GM12878 (cell line): Measurements from ENCODE around the gene PCK2. TPM values are rescaled to one million over a fixed set of nuclear protein-coding genes. Genes with fewer than 3 reads are reported as not detected.

Source experiments
- ATAC-seq: fragments of 200-7000 bp; cut with Tn5 transposase; 3 replicates; pipeline ENCODE4 v1.9.1; 2020; ENCODE audit warnings: mild to moderate bottlenecking, moderate library complexity
- BruUV-seq: library from RNA; stranded (reverse); fragments of 400-500 nt; replicated peaks from 2 replicates; lab custom pipeline; 2021; lab: Mats Ljungman, UMichigan
- CTCF ChIA-PET: fragments of 300-600 bp; sonication (Branson Sonifier 250); formaldehyde crosslinking; extraction: SDS; loops from one replicate; lab custom pipeline; 2021; ENCODE audit warnings: inconsistent platforms; lab: Yijun Ruan, JAX
- POLR2A ChIA-PET: fragments of 350-600 bp; formaldehyde crosslinking; extraction: SDS; loops from one replicate; lab custom pipeline; 2021; ENCODE audit warnings: inconsistent platforms; lab: Charles Lee
- RAD21 ChIA-PET: fragments of 300-600 bp; sonication (Branson Sonifier 250); formaldehyde crosslinking; loops from one replicate; lab custom pipeline; 2023; ENCODE audit warnings: antibody characterized with exemption; ENCODE audit not compliant: unreplicated experiment; lab: Charles Lee
- SMC1A ChIA-PET: fragments of 300-600 bp; sonication (Branson Sonifier 250); formaldehyde crosslinking; loops from one replicate; lab custom pipeline; 2023; ENCODE audit not compliant: unreplicated experiment, uncharacterized antibody; lab: Charles Lee
- DNase-seq: peaks from one replicate; pipeline ENCODE4 v3.0.0-alpha.2; 2011; ENCODE audit warnings: low read depth, low spot score
- FAIRE-seq: peaks from 3 replicates; lab custom pipeline; 2011; peaks lifted over from hg19 to GRCh38; lab: Jason Lieb, UNC
- H2AFZ ChIP-seq: 2 replicates; pipeline ENCODE4 v1.6.0; 2011; ENCODE audit warnings: low read depth, low read length, control low read depth; ENCODE audit not compliant: control insufficient read depth
- H3K27ac ChIP-seq: 2 replicates; pipeline ENCODE4 v1.5.1; 2011; ENCODE audit warnings: control low read depth; ENCODE audit not compliant: control insufficient read depth, insufficient read depth
- H3K27me3 ChIP-seq, 2 experiments: replicated peaks in 1 of 2; 2 replicates each; pipeline versions ENCODE4 v1.6.0 to v1.6.1; 2011; ENCODE audit warnings: low read length in 1 of 2; ENCODE audit not compliant: control insufficient read depth in 2 of 2, insufficient read depth in 2 of 2
- H3K36me3 ChIP-seq, 2 experiments: 2 replicates each; pipeline ENCODE4 v1.5.1; 2011; ENCODE audit warnings: low read length in 1 of 2; ENCODE audit not compliant: control insufficient read depth in 2 of 2, insufficient read depth in 2 of 2
- H3K4me1 ChIP-seq: 2 replicates; pipeline ENCODE4 v1.6.1; 2011; ENCODE audit warnings: mild to moderate bottlenecking, low read length, moderate library complexity, mixed read lengths; ENCODE audit not compliant: control insufficient read depth, insufficient read depth
- H3K4me2 ChIP-seq: 2 replicates; pipeline ENCODE4 v1.6.0; 2011; ENCODE audit warnings: control low read depth; ENCODE audit not compliant: control insufficient read depth, insufficient read depth
- H3K4me3 ChIP-seq: fragments of 200-600 bp; sonication (generic); 2 replicates; pipeline ENCODE4 v1.5.1; 2016
- H3K79me2 ChIP-seq: 2 replicates; pipeline ENCODE4 v1.6.0; 2011; ENCODE audit warnings: low read length; ENCODE audit not compliant: control insufficient read depth, insufficient read depth
- H3K9ac ChIP-seq: 2 replicates; pipeline ENCODE4 v1.8.0; 2011; ENCODE audit warnings: low read length, control low read depth, mixed read lengths; ENCODE audit not compliant: control insufficient read depth, insufficient read depth
- H3K9me3 ChIP-seq: replicated peaks from 3 replicates; pipeline ENCODE4 v1.5.1; 2011; ENCODE audit warnings: mild to moderate bottlenecking, low read length; ENCODE audit not compliant: control insufficient read depth, insufficient read depth
- H4K20me1 ChIP-seq: 2 replicates; pipeline ENCODE4 v1.6.0; 2011; ENCODE audit not compliant: control insufficient read depth, insufficient read depth
- CBFB ChIP-seq: IDR thresholded peaks from 2 replicates; pipeline ENCODE4 v1.6.1; 2016; ENCODE audit warnings: antibody characterized with exemption, low read depth
- EP300 ChIP-seq, 2 experiments: fragments of 150-350 bp in 1 of 2; IDR thresholded peaks; 2 replicates each; pipeline ENCODE4 v1.6.1; 2011 to 2012; ENCODE audit warnings: low read depth in 2 of 2, low read length in 2 of 2, borderline replicate concordance in 1 of 2, improper control_type of control experiment in 1 of 2, inconsistent platforms in 1 of 2; ENCODE audit not compliant: control insufficient read depth in 1 of 2
- ETV6 ChIP-seq, 2 experiments: fragments of 450-650 bp in 1 of 2; IDR thresholded peaks in 1 of 2; conservative IDR thresholded peaks in 1 of 2; 2 replicates each; pipeline ENCODE4 v1.6.1; 2014; ENCODE audit warnings: antibody characterized with exemption in 1 of 2, borderline replicate concordance in 1 of 2, low read depth in 1 of 2, mild to moderate bottlenecking in 1 of 2, moderate library complexity in 1 of 2
- GATAD2B ChIP-seq: fragments of 450-650 bp; conservative IDR thresholded peaks from 2 replicates; pipeline ENCODE4 v1.6.1; 2017; ENCODE audit warnings: low read depth, mild to moderate bottlenecking, moderate library complexity
- LARP7 ChIP-seq: fragments of 450-650 bp; IDR thresholded peaks from 2 replicates; pipeline ENCODE4 v1.6.1; 2017; ENCODE audit warnings: mild to moderate bottlenecking
- PAX5 ChIP-seq: IDR thresholded peaks from 2 replicates; pipeline ENCODE4 v1.6.1; 2011; ENCODE audit warnings: low read depth, low read length, borderline replicate concordance
- WGBS: methylation state at CpG from one replicate; pipeline ENCODE4 v1.1.6; 2016; ENCODE audit warnings: low lambda C conversion rate; ENCODE audit not compliant: insufficient replicate concordance, insufficient coverage; ENCODE audit errors: missing lambda C conversion rate; 5-methylcytosine and 5-hydroxymethylcytosine counted together
- in situ Hi-C: fragments of 300-500 bp; cut with MboI; formaldehyde crosslinking; loops from 9 replicates; pipeline ENCODE4 v1.14.3; 2018; ENCODE audit warnings: mixed read lengths
- intact Hi-C: fragments of 100-400 bp; cut with micrococcal nuclease; formaldehyde crosslinking; loops from one replicate; pipeline ENCODE4 v1.14.2; 2022; ENCODE audit not compliant: unreplicated experiment
- polyA plus RNA-seq, 11 experiments: library from polyadenylated mRNA; depleted of rRNA in 4 of 11; unstranded in 6 of 11; stranded (reverse) in 5 of 11; fragments of >200 nt; fragmentation: Nextera tagmentation in 4 of 11; fragmentation: Illumina TruSeq in 1 of 11; extraction: Ambion mirVana in 4 of 11; extraction: Trizol in 1 of 11; gene quantifications; 1 replicate in 1 of 11; 2 replicates in 10 of 11; pipeline versions ENCODE4 v1.2.1 to v1.2.3, GENCODE V29; 2011 to 2016; ENCODE audit warnings: inconsistent platforms in 2 of 11, missing spikeins in 2 of 11, low read depth in 1 of 11
- total RNA-seq, 4 experiments: library from RNA; depleted of rRNA in 3 of 4; stranded (reverse); fragments of >200 nt in 3 of 4; fragmentation: Illumina TruSeq in 1 of 4; extraction: Trizol in 1 of 4; gene quantifications; 2 replicates each; pipeline versions ENCODE4 v1.2.1 to v1.2.3, GENCODE V29; 2013 to 2021
- TF ChIP-seq, protein P1 (sequence below): IDR thresholded peaks from 2 replicates; pipeline ENCODE4 v1.6.1; 2012; ENCODE audit warnings: low read depth, low read length, improper control_type of control experiment
- TF ChIP-seq, protein P2 (sequence below): fragments of 450-650 bp; IDR thresholded peaks from 2 replicates; pipeline ENCODE4 v1.6.1; 2018; ENCODE audit warnings: mild to moderate bottlenecking, low read depth, moderate library complexity; ENCODE audit not compliant: partially characterized antibody
- TF ChIP-seq, protein P3 (sequence below): fragments of 450-650 bp; IDR thresholded peaks from 2 replicates; pipeline ENCODE4 v1.6.1; 2017; ENCODE audit warnings: mild to moderate bottlenecking
- TF ChIP-seq, protein P4 (sequence below): fragments of 150-350 bp; IDR thresholded peaks from 2 replicates; pipeline ENCODE4 v1.6.1; 2014; ENCODE audit warnings: mild to moderate bottlenecking, low read depth, low read length
- TF ChIP-seq, protein P5 (sequence below): IDR thresholded peaks from 2 replicates; pipeline ENCODE4 v1.6.1; 2011; ENCODE audit warnings: mild to moderate bottlenecking, low read depth, low read length, moderate library complexity; ENCODE audit not compliant: insufficient replicate concordance

The PCK2 gene
- total and polyA plus RNA-seq, 10 of the 15 experiments (the other 5 are each of a cell fraction or from before 2014, with no cell fraction given): 6.6 to 110 (median 44.6) TPM

DNA sequence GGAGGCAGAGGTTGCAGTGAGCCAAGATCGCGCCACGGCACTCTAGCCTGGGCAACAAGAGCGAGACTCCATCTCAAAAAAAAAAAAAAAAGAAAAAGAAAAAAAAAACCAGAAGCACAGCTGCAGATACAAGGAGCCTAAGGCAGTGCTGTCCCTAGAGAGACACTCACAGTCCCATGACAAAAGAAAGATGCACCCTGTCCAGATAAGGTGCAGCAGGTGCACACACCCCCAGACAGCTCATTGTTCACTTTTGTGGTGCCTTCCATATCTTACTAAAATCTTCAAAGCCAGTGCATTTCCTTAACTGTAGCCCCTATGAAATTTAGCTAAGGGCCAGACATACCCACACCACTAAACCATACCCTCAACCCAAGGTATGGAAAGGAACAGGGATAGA lies 28.3 kb downstream of the PCK2 start (continued):
- TF ChIP-seq, protein P1, sequence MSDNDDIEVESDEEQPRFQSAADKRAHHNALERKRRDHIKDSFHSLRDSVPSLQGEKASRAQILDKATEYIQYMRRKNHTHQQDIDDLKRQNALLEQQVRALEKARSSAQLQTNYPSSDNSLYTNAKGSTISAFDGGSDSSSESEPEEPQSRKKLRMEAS: no peak
- no peak for TF ChIP-seq ETV6 (conservative IDR thresholded peaks at IDR 0.05 in 1 of 2, IDR thresholded peaks at IDR 0.05 in 1 of 2; ENCODE audit: borderline replicate concordance in 1 of 2, low read depth in 1 of 2)
- TF ChIP-seq, all 136 proteins: peak for 0

DNA sequence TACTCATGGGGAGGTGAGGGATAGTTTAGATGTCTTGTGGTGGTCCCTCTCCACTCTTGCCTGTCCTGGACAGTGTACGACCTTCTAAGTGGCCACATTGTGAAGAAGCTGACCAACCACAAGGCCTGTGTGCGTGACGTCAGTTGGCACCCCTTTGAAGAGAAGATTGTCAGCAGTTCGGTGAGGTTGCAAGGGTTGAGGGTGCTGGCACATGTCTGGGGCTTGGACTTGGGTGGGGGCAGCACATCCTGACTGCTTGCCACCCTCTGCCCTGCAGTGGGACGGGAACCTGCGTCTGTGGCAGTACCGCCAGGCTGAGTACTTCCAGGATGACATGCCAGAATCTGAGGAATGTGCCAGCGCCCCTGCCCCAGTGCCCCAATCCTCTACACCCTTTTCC lies 28.8 kb downstream of the PCK2 start:
- Histone ChIP-seq H3K36me3 (peaks cover 13 to 18% of the 10 kb centered on the region in 2 experiments), H3K9me3 (no peaks in the 10 kb centered on the region), H3K27me3 (no peaks in the 10 kb centered on the region), H3K4me2 (peak overlapping the region; percentile 46; the same call in 1 of the 2 replicates), H4K20me1 (no peaks in the 10 kb centered on the region), H3K4me1 (peaks cover 24% of the 10 kb centered on the region), H3K79me2 (no peaks in the 10 kb centered on the region), H3K9ac (no peak overlapping the region; the same call in 1 of the 2 replicates), H3K4me3 (no peak overlapping the region), H3K27ac (peak overlapping the region; percentile 78), H2AFZ (no peak overlapping the region)
- FAIRE-seq (no peak), DNase-seq (no peak), ATAC-seq (no peak)
- 98% methylated on average over 8 of the region's 8 CpGs for WGBS
- SMC1A ChIA-PET: interaction anchor here (1.2 to 6.1 kb wide), 5 partner anchors 7 to 39 kb away, joined by 4 to 47 read pairs (median 7); partner anchors contain the start of genes DCAF11, IRF9 and NRL
- POLR2A ChIA-PET: interaction anchor here (2.5 to 17.1 kb wide), 3 partner anchors 7 to 23 kb away, joined by 12 to 276 read pairs (median 52); partner anchors contain the start of genes DCAF11, EMC9, FITM1 and NRL
- intact Hi-C loops: no loop called here
- CTCF ChIA-PET: interaction anchor here (0.7 kb wide), 1 partner anchor 8 kb away, joined by 5 read pairs; the partner anchor contains the start of genes DCAF11 and NRL
- no TSS peak for BruUV-seq
- in situ Hi-C loops: loop anchor here (25.0 kb wide), 1 partner anchor 811 kb away; the partner anchor contains the start of genes BCL2L2, PABPN1 and PPP1R3E
- RAD21 ChIA-PET: interaction anchor here (1.3 to 1.7 kb wide), 2 partner anchors 13 to 15 kb away, joined by 3 to 9 read pairs; partner anchors contain the start of gene PSME1
- TF ChIP-seq GATAD2B (no peak), EP300 (IDR thresholded peaks at IDR 0.05; ENCODE audit: borderline replicate concordance in 1 of 2, control insufficient read depth in 1 of 2, low read depth in 2 of 2, low read length in 2 of 2) (no peak), CBFB (no peak), LARP7 (no peak), PAX5 (no peak)
- TF ChIP-seq, protein P2, sequence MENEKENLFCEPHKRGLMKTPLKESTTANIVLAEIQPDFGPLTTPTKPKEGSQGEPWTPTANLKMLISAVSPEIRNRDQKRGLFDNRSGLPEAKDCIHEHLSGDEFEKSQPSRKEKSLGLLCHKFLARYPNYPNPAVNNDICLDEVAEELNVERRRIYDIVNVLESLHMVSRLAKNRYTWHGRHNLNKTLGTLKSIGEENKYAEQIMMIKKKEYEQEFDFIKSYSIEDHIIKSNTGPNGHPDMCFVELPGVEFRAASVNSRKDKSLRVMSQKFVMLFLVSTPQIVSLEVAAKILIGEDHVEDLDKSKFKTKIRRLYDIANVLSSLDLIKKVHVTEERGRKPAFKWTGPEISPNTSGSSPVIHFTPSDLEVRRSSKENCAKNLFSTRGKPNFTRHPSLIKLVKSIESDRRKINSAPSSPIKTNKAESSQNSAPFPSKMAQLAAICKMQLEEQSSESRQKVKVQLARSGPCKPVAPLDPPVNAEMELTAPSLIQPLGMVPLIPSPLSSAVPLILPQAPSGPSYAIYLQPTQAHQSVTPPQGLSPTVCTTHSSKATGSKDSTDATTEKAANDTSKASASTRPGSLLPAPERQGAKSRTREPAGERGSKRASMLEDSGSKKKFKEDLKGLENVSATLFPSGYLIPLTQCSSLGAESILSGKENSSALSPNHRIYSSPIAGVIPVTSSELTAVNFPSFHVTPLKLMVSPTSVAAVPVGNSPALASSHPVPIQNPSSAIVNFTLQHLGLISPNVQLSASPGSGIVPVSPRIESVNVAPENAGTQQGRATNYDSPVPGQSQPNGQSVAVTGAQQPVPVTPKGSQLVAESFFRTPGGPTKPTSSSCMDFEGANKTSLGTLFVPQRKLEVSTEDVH: no peak
- TF ChIP-seq, protein P3, sequence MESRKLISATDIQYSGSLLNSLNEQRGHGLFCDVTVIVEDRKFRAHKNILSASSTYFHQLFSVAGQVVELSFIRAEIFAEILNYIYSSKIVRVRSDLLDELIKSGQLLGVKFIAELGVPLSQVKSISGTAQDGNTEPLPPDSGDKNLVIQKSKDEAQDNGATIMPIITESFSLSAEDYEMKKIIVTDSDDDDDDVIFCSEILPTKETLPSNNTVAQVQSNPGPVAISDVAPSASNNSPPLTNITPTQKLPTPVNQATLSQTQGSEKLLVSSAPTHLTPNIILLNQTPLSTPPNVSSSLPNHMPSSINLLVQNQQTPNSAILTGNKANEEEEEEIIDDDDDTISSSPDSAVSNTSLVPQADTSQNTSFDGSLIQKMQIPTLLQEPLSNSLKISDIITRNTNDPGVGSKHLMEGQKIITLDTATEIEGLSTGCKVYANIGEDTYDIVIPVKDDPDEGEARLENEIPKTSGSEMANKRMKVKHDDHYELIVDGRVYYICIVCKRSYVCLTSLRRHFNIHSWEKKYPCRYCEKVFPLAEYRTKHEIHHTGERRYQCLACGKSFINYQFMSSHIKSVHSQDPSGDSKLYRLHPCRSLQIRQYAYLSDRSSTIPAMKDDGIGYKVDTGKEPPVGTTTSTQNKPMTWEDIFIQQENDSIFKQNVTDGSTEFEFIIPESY: no peak
- TF ChIP-seq, protein P4, sequence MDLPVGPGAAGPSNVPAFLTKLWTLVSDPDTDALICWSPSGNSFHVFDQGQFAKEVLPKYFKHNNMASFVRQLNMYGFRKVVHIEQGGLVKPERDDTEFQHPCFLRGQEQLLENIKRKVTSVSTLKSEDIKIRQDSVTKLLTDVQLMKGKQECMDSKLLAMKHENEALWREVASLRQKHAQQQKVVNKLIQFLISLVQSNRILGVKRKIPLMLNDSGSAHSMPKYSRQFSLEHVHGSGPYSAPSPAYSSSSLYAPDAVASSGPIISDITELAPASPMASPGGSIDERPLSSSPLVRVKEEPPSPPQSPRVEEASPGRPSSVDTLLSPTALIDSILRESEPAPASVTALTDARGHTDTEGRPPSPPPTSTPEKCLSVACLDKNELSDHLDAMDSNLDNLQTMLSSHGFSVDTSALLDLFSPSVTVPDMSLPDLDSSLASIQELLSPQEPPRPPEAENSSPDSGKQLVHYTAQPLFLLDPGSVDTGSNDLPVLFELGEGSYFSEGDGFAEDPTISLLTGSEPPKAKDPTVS: no peak
- TF ChIP-seq, protein P5, sequence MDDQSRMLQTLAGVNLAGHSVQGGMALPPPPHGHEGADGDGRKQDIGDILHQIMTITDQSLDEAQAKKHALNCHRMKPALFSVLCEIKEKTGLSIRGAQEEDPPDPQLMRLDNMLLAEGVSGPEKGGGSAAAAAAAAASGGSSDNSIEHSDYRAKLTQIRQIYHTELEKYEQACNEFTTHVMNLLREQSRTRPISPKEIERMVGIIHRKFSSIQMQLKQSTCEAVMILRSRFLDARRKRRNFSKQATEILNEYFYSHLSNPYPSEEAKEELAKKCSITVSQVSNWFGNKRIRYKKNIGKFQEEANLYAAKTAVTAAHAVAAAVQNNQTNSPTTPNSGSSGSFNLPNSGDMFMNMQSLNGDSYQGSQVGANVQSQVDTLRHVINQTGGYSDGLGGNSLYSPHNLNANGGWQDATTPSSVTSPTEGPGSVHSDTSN: no peak
